ENCODE data around the gene OCSTAMP.

GRCh38 chr20:46545827-46546138, 4.7 kb downstream of the OCSTAMP start:
- TF ChIP-seq CTCF (IDR thresholded peaks at IDR 0.05), result no peak
- no peak for TF ChIP-seq POLR2A (IDR thresholded peaks at IDR 0.05)
- TF ChIP-seq EP300 (IDR thresholded peaks at IDR 0.05), result no peak
- TF ChIP-seq POLR2AphosphoS5 (IDR thresholded peaks at IDR 0.05), result no peak
